Hematopoietic multipotent progenitor cell treated with erythropoietin and hydrocortisone succinate and interleukin-3 and kit ligand, for 15 days (in vitro differentiated cells): ENCODE data around the gene DNAH8.
"Not testable (repeated sequence)": the region's sequence is repeated elsewhere in the genome, so short reads cannot be mapped to it uniquely, and the experiment has no call there.

Experiments used
- DNase-seq: peaks from one replicate; pipeline ENCODE4 v3.0.0-alpha.2; 2015; ENCODE audit warnings: low spot score

The DNAH8 gene

GRCh38 chr6:38907264-38907663 lies 192.2 kb downstream of the DNAH8 start:
- DNase-seq, result no peak

- DNase-seq, result no peak
These were observed 194.1 kb downstream of the DNAH8 start for GRCh38 chr6:38909015-38909730.

GRCh38 chr6:38910207-38910606 lies 195.1 kb downstream of the DNAH8 start:
- DNase-seq, result no peak

- no peak for DNase-seq
These were observed 197.3 kb downstream of the DNAH8 start for GRCh38 chr6:38912378-38912777.

- DNase-seq, result no peak
These were observed 200.3 kb downstream of the DNAH8 start for GRCh38 chr6:38915205-38915925.

- DNase-seq, result not testable (repeated sequence)
These were observed 206.4 kb downstream of the DNAH8 start for GRCh38 chr6:38921540-38921939.

- no peak for DNase-seq
These were observed 209.8 kb downstream of the DNAH8 start for GRCh38 chr6:38924791-38925509.

- DNase-seq, result no peak
These were observed 214.4 kb downstream of the DNAH8 start for GRCh38 chr6:38929560-38929959.

- no peak for DNase-seq
These were observed 218.3 kb downstream of the DNAH8 start for GRCh38 chr6:38933426-38933825.

- no peak for DNase-seq
These were observed 219.9 kb downstream of the DNAH8 start for GRCh38 chr6:38935051-38935450.

- DNase-seq, result no peak
These were observed 222.9 kb downstream of the DNAH8 start for GRCh38 chr6:38937839-38938613.

- DNase-seq, result no peak
These were observed 223.6 kb downstream of the DNAH8 start for GRCh38 chr6:38938741-38939140.

- DNase-seq, result no peak
These were observed 227.3 kb downstream of the DNAH8 start for GRCh38 chr6:38942442-38942841.

GRCh38 chr6:38942965-38943364 lies 227.9 kb downstream of the DNAH8 start:
- no peak for DNase-seq

- no peak for DNase-seq
These were observed 228.9 kb downstream of the DNAH8 start for GRCh38 chr6:38943964-38944363.

GRCh38 chr6:38944655-38945279 lies 229.7 kb downstream of the DNAH8 start:
- no peak for DNase-seq

GRCh38 chr6:38955861-38956260 lies 240.8 kb downstream of the DNAH8 start:
- no peak for DNase-seq

GRCh38 chr6:38957426-38957825 lies 242.3 kb downstream of the DNAH8 start:
- no peak for DNase-seq

- DNase-seq, result no peak
These were observed 244.0 kb downstream of the DNAH8 start for GRCh38 chr6:38959138-38959537.

GRCh38 chr6:38968702-38969149 lies 253.6 kb downstream of the DNAH8 start:
- DNase-seq, result no peak

- DNase-seq, result peak; percentile 11
These were observed 258.3 kb downstream of the DNAH8 start for GRCh38 chr6:38973178-38974057.
